Mucosa of descending colon (tissue), 3 donors: ENCODE data around the gene KLHL40. TPM values are rescaled to one million over a fixed set of nuclear protein-coding genes. Genes with fewer than 3 reads are reported as not detected.

Source experiments
- ATAC-seq: fragments of 200-7000 bp; cut with Tn5 transposase; one replicate; pipeline ENCODE4 v1.9.1; 2020; ENCODE audit warnings: mild to moderate bottlenecking, moderate library complexity
- DNase-seq, 3 donors: peaks; one replicate each; pipeline ENCODE4 v3.0.0-alpha.2; 2020
- H3K36me3 ChIP-seq: fragments of 200-600 bp; one replicate; pipeline ENCODE4 v1.8.0; 2021; ENCODE audit warnings: low read depth, mild to moderate bottlenecking
- H3K4me1 ChIP-seq: fragments of 200-600 bp; one replicate; pipeline ENCODE4 v1.8.0; 2021; ENCODE audit warnings: low read depth, mild to moderate bottlenecking
- H3K4me3 ChIP-seq: fragments of 200-600 bp; one replicate; pipeline ENCODE4 v1.8.0; 2021; ENCODE audit warnings: mild to moderate bottlenecking
- H3K9me3 ChIP-seq: fragments of 200-600 bp; one replicate; pipeline ENCODE4 v1.8.0; 2021; ENCODE audit warnings: mild to moderate bottlenecking
- intact Hi-C, 2 donors: fragments of 100-400 bp; cut with DNase I in 1 of 2; cut with micrococcal nuclease in 1 of 2; formaldehyde crosslinking; loops; one replicate each; pipeline versions ENCODE4 v1.11.0 to v1.11.1; 2022; cut with DNase I, micrococcal nuclease
- total RNA-seq, 3 donors: library from RNA; stranded (reverse); fragmentation: NEBNext Ultra II Directional in 2 of 3; extraction: Animal tissue kit (Norgen Biotek cat#: 25700) in 2 of 3; gene quantifications; one replicate each; pipeline versions ENCODE4 v1.2.1 to v1.2.4, GENCODE V29; 2021 to 2023
- TF ChIP-seq, protein P1 (sequence below): fragments of 200-600 bp; IDR thresholded peaks from one replicate; pipeline ENCODE4 v1.8.0; 2022; ENCODE audit warnings: antibody characterized with exemption, mild to moderate bottlenecking
- donor health status: DM: no; HTN: no; CAD: no; lungs with moderate emphysema.
- donor health status: DM: no; HTN: no; CAD: no.
- donor health status: DM: no; HTN: yes; CAD: no.

Gene KLHL40
- total RNA-seq, 3 donors from 2014 or later = not detected

DNA sequence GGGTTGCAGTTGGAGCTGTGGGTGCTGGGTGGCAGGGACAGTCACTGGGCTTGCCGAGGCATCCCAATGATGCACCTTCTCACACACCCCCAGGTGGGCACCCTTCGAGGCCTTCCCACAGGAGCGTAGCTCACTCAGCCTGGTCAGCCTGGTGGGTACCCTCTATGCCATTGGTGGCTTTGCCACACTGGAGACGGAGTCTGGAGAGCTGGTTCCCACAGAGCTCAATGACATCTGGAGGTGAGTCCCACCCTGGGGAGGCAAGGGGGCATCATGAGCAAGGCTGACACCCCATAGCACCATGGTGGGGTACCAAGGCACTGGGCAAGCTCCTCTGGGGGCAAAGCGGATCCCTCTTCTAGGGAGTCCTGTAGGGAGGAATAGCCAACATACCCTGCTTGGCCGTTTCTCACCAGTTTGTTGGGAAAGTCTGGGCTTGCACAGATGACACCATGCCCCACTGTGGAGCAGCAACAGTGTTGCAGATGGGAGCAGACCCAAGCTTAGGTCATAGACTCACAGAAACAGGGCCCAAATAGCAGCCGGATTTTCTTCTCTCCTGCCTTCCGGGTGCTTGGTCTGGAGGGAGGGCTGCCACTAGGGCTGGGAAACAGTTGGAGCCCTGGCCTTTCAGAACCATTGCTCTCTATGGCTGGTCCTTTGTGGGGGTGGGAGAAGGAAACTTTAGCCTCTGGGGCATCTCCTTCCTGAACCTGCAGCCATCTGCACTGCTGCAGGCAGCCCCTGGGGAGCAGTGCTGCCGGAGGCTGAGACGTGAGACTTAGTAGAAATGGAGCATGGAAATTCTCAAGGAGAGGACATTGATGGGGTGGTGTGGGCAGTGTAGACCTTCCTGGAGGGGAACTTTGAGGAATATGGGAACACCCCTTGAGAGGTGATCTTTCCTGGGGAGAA is 5.7 kb downstream of the KLHL40 start:
- Histone ChIP-seq H3K9me3 (no peaks in the 10 kb centered on the region), H3K36me3 (no peaks in the 10 kb centered on the region), H3K4me3 (no peak overlapping the region), H3K4me1 (no peaks in the 10 kb centered on the region)
- ATAC-seq (no peak), DNase-seq (no peak)
- intact Hi-C loops = no loop called here
- TF ChIP-seq, protein P1, sequence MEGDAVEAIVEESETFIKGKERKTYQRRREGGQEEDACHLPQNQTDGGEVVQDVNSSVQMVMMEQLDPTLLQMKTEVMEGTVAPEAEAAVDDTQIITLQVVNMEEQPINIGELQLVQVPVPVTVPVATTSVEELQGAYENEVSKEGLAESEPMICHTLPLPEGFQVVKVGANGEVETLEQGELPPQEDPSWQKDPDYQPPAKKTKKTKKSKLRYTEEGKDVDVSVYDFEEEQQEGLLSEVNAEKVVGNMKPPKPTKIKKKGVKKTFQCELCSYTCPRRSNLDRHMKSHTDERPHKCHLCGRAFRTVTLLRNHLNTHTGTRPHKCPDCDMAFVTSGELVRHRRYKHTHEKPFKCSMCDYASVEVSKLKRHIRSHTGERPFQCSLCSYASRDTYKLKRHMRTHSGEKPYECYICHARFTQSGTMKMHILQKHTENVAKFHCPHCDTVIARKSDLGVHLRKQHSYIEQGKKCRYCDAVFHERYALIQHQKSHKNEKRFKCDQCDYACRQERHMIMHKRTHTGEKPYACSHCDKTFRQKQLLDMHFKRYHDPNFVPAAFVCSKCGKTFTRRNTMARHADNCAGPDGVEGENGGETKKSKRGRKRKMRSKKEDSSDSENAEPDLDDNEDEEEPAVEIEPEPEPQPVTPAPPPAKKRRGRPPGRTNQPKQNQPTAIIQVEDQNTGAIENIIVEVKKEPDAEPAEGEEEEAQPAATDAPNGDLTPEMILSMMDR = no peak

DNA sequence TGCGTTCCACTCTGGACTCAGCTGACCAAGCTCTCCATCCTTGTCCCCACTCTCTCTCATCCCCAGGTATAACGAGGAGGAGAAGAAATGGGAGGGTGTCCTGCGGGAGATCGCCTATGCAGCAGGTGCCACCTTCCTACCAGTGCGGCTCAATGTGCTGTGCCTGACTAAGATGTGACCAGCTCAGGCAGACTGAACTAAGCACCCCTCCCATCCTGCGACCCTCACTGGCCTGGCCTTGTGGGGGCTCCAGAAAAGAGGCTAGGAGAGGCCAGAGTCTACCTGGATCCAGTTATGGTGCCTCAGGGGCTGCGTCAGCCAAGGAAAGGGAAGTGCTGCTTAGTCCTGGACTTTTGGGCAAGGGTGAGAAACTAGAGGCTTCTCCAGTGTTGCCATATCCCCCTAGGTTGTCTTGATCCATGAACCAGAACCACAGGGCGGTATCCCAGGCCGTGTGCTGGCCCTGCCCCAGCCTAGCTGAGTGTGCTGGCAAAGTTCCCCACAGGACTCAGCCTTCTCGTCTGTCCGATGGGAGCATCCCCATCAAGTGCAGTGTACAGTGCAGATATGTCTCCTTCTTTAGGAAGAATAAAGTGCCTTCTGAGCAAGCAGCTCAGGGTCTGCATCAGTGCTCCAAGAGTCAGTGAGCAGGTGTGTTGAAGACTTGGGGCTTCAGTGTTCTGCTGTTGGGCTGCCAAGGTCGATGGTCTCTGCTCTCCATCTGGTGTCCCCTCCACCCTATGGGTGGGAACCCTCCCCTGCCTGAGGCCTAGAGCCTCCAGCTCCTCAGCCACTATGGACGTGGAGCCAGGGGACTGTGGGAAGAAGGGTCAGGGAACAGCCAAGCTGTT is 6.7 kb downstream of the KLHL40 start:
- ATAC-seq (no peak), DNase-seq (no peak)
- intact Hi-C loops = no loop called here
- H3K4me3 ChIP-seq = no peak overlapping the region
- TF ChIP-seq, protein P1 = no peak
- H3K9me3 ChIP-seq = no peaks in the 10 kb centered on the region
- H3K4me1 ChIP-seq = no peaks in the 10 kb centered on the region
- no peaks in the 10 kb centered on the region for H3K36me3 ChIP-seq

DNA sequence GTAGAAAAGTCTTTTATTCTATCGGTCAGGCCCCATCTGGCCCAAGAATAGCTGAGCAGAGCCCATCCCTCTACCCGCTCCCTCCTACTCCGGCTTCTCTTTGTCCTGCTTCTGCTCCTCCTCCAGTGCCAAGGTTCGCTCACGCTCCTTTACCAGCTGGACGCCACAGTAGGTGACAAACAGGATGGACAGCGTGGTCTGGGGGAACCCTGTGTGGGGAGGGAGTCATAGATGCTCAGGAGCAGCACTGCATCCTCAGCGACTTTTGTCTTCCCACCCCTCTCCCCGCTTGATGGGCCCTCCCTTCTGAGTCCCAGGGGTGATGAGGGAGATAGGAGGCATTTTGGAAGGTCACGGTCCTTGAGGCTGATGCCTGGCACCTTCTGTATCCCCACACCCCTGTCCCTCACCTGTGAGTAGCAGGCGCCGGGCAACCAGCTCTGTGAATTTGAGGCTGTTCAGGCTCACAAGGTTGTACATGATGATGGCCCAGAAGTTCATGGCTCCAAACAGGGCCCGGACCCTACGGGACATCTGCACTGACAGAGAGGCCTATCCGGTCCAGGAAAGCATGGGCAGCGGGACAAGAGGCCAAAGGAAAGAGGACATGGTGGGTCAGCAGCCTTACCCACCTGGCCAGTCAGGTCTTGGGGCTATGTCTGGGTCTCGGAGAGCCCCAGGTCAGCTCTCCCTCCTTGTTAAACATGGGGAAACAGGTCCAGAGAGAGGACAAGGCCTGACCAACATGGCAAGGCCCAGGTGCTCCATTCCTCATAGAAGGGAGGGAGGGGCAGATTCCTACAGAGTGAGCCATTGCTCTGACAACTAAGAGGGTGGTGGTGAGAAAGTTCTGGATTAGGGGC is 7.6 kb downstream of the KLHL40 start:
- TF ChIP-seq, protein P1 = no peak
- no peaks in the 10 kb centered on the region for H3K36me3 ChIP-seq
- H3K4me1 ChIP-seq = no peaks in the 10 kb centered on the region
- no peak overlapping the region for H3K4me3 ChIP-seq
- no peak for DNase-seq
- H3K9me3 ChIP-seq = no peaks in the 10 kb centered on the region
- intact Hi-C loops = no loop called here
- no peak for ATAC-seq

DNA sequence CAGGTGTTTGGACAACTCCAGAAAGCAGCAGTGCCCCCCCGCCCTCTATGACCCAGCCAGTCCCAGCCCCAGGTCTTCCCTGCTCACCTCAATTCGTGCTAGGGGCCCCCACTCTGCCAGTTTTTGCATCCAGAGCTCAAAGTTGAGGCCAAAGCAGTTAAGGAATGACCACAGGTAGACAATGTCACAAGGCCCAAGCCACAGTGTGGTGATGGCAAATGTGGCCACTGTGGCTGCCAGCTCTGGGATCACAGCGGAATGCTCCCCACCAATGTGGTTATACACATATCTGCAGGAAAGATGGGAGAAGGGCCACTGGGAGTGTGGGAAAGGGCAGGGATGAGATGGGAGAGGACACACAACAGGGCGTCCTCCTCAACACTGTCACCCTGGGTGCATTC is 8.2 kb downstream of the KLHL40 start:
- TF ChIP-seq, protein P1 = no peak
- Histone ChIP-seq H3K4me3 (no peak overlapping the region), H3K9me3 (no peaks in the 10 kb centered on the region), H3K36me3 (no peaks in the 10 kb centered on the region), H3K4me1 (no peaks in the 10 kb centered on the region)
- DNase-seq = no peak
- no peak for ATAC-seq
- intact Hi-C loops = no loop called here

DNA sequence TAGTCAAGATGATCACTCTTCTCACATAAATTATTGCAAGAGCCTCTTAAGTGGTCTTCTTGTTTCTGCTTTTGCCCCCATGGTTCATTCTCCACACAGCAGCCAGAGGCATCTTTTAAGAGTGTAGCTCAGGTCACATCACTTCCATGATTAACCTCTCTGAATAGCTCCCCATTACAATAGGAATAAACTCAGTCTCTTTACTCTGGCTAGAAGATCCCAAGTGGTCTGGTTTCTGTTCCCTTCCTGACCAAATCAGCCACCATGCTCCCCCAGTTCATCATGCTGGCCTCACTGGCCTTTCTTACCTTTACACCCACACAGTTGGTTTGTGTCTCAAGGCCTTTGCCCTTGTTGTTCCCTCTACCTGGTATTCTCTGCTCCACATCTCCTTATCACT is 9.0 kb downstream of the KLHL40 start:
- no peak for ATAC-seq
- TF ChIP-seq, protein P1 = no peak
- no peaks in the 10 kb centered on the region for H3K4me1 ChIP-seq
- DNase-seq = no peak
- intact Hi-C loops = no loop called here
- no peaks in the 10 kb centered on the region for H3K9me3 ChIP-seq
- H3K4me3 ChIP-seq = no peak overlapping the region
- no peaks in the 10 kb centered on the region for H3K36me3 ChIP-seq
